ENCODE measurements around the gene RUVBL1. TPM values are rescaled to one million over a fixed set of nuclear protein-coding genes. Genes with fewer than 3 reads are reported as not detected.

Gene RUVBL1
- total and polyA plus RNA-seq, 10 of the 15 experiments (the other 5 are each of a cell fraction or from before 2014, with no cell fraction given) = 15.2 to 142 (median 84.2) TPM

DNA sequence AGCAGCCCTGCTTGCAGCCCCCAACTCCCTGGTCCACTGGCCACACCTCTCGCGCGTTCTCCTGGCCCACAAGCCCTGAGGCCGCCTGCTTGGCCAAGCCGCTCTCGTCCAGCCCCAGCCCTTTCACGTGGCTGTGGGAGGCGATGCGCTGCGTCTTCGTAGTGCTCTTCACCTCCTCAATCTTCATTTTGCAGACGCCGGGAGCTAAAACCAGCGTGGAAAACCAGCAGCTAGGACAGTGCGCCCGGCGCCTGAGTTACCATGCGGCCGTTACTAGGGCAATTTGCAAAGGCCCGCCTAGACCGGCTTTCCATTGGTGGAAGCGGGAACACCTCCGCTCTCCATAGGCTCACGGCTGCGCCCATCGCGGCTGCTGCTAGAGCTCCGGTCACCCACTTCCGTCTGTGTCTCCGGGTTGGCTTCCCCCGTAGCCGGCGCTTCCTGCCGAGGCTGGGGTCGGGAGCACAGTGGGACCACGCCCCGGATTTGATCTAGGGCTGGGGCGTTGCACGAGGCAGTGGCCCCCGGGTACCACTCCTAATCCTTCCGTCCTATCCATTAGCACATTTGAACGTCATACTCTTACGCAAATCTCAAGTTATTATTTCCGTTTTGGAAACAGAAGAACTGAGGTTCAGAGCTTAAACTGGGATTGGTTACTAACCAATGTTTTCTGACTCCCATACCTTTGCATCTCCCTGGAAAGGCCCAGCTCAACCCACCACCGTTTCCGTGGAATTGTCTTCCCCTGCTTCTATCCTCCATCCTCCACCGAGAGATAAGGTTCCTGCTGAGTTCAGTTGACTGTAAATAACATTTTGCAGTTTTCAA is at the start of gene RUVBL1 (continued):
- peak; percentile 82 for TF ChIP-seq KLF5 (IDR thresholded peaks at IDR 0.05; ENCODE audit: partially characterized antibody)
- TF ChIP-seq, protein P1, sequence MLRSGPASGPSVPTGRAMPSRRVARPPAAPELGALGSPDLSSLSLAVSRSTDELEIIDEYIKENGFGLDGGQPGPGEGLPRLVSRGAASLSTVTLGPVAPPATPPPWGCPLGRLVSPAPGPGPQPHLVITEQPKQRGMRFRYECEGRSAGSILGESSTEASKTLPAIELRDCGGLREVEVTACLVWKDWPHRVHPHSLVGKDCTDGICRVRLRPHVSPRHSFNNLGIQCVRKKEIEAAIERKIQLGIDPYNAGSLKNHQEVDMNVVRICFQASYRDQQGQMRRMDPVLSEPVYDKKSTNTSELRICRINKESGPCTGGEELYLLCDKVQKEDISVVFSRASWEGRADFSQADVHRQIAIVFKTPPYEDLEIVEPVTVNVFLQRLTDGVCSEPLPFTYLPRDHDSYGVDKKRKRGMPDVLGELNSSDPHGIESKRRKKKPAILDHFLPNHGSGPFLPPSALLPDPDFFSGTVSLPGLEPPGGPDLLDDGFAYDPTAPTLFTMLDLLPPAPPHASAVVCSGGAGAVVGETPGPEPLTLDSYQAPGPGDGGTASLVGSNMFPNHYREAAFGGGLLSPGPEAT (IDR thresholded peaks at IDR 0.05; ENCODE audit: low read depth) = peak; percentile 85
- TF ChIP-seq SRF (IDR thresholded peaks at IDR 0.05; ENCODE audit: low read depth in 2 of 2, low read length in 2 of 2) = peak in 1 of 2 experiments; percentile 85; a peak in 2 of 4 replicates
- peak; percentile 16 to 50; a peak in 3 of 4 replicates for TF ChIP-seq IKZF2 (IDR thresholded peaks at IDR 0.05)
- peak; percentile 99 for TF ChIP-seq DPF2 (IDR thresholded peaks at IDR 0.05)
- TF ChIP-seq ATF2 (IDR thresholded peaks at IDR 0.05; ENCODE audit: low read length) = no peak
- TF ChIP-seq YY1 (IDR thresholded peaks at IDR 0.05; ENCODE audit: low read depth, low read length) = peak; percentile 84; the same call in 1 of the 2 replicates
- peak; percentile 72 for TF ChIP-seq SREBF2 (IDR thresholded peaks at IDR 0.05; ENCODE audit: low read length)
- TF ChIP-seq SUPT20H (IDR thresholded peaks at IDR 0.05; ENCODE audit: borderline replicate concordance, control insufficient read depth, low read depth, low read length) = no peak
- TF ChIP-seq, protein P2, sequence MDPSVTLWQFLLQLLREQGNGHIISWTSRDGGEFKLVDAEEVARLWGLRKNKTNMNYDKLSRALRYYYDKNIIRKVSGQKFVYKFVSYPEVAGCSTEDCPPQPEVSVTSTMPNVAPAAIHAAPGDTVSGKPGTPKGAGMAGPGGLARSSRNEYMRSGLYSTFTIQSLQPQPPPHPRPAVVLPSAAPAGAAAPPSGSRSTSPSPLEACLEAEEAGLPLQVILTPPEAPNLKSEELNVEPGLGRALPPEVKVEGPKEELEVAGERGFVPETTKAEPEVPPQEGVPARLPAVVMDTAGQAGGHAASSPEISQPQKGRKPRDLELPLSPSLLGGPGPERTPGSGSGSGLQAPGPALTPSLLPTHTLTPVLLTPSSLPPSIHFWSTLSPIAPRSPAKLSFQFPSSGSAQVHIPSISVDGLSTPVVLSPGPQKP (IDR thresholded peaks at IDR 0.05; ENCODE audit: low read depth, low read length) = peak; percentile 80
- peak; percentile 99 for TF ChIP-seq NR2C1 (IDR thresholded peaks at IDR 0.05)
